ENCODE results near the gene KCNJ8.

The KCNJ8 gene

GRCh38 chr12:21725731-21726130 lies 48.8 kb downstream of the KCNJ8 start:
- Histone ChIP-seq H3K36me3 (ENCODE audit: control insufficient read depth in 5 of 5, insufficient read depth in 5 of 5, low read length in 5 of 5) (no peaks in the 10 kb centered on the region), H3K27ac (ENCODE audit: low read depth, low read length) (no peak overlapping the region), H3K4me1 (ENCODE audit: control insufficient read depth in 5 of 5, insufficient read depth in 5 of 5, low read length in 5 of 5) (peaks cover 0 to 2% (median 0%) of the 10 kb centered on the region in 5 donors), H3K9me3 (ENCODE audit: control insufficient read depth in 5 of 5, low read length in 5 of 5) (no peaks in the 10 kb centered on the region), H3K27me3 (ENCODE audit: control insufficient read depth in 5 of 5, insufficient read depth in 4 of 5, low read length in 5 of 5) (no peaks in the 10 kb centered on the region), H3K9ac (ENCODE audit: low read length in 5 of 5) (no peak overlapping the region), H3K4me3 (ENCODE audit: low read depth in 1 of 5, low read length in 5 of 5) (no peak overlapping the region)

- no peaks in the 10 kb centered on the region for H3K9me3 ChIP-seq (ENCODE audit: control insufficient read depth in 5 of 5, low read length in 5 of 5)
- no peaks in the 10 kb centered on the region for H3K27me3 ChIP-seq (ENCODE audit: control insufficient read depth in 5 of 5, insufficient read depth in 4 of 5, low read length in 5 of 5)
- no peak overlapping the region for H3K4me3 ChIP-seq (ENCODE audit: low read depth in 1 of 5, low read length in 5 of 5)
- peaks cover 0 to 9% (median 0%) of the 10 kb centered on the region in 5 donors for H3K4me1 ChIP-seq (ENCODE audit: control insufficient read depth in 5 of 5, insufficient read depth in 5 of 5, low read length in 5 of 5)
- H3K27ac ChIP-seq (ENCODE audit: low read depth, low read length): no peak overlapping the region
- no peak overlapping the region for H3K9ac ChIP-seq (ENCODE audit: low read length in 5 of 5)
- H3K36me3 ChIP-seq (ENCODE audit: control insufficient read depth in 5 of 5, insufficient read depth in 5 of 5, low read length in 5 of 5): no peaks in the 10 kb centered on the region
These were observed 55.4 kb downstream of the KCNJ8 start for GRCh38 chr12:21718944-21719650.

GRCh38 chr12:21718403-21718802 lies 56.1 kb downstream of the KCNJ8 start:
- Histone ChIP-seq H3K27ac (ENCODE audit: low read depth, low read length) (no peak overlapping the region), H3K36me3 (ENCODE audit: control insufficient read depth in 5 of 5, insufficient read depth in 5 of 5, low read length in 5 of 5) (no peaks in the 10 kb centered on the region), H3K27me3 (ENCODE audit: control insufficient read depth in 5 of 5, insufficient read depth in 4 of 5, low read length in 5 of 5) (no peaks in the 10 kb centered on the region), H3K4me1 (ENCODE audit: control insufficient read depth in 5 of 5, insufficient read depth in 5 of 5, low read length in 5 of 5) (peaks cover 0 to 9% (median 0%) of the 10 kb centered on the region in 5 donors), H3K9me3 (ENCODE audit: control insufficient read depth in 5 of 5, low read length in 5 of 5) (no peaks in the 10 kb centered on the region), H3K4me3 (ENCODE audit: low read depth in 1 of 5, low read length in 5 of 5) (no peak overlapping the region), H3K9ac (ENCODE audit: low read length in 5 of 5) (no peak overlapping the region)

- H3K4me3 ChIP-seq (ENCODE audit: low read depth in 1 of 5, low read length in 5 of 5): no peak overlapping the region
- H3K27ac ChIP-seq (ENCODE audit: low read depth, low read length): peak overlapping the region; percentile 12
- no peaks in the 10 kb centered on the region for H3K9me3 ChIP-seq (ENCODE audit: control insufficient read depth in 5 of 5, low read length in 5 of 5)
- peaks cover 0 to 9% (median 0%) of the 10 kb centered on the region in 5 donors for H3K4me1 ChIP-seq (ENCODE audit: control insufficient read depth in 5 of 5, insufficient read depth in 5 of 5, low read length in 5 of 5)
- H3K9ac ChIP-seq (ENCODE audit: low read length in 5 of 5): no peak overlapping the region
- no peaks in the 10 kb centered on the region for H3K27me3 ChIP-seq (ENCODE audit: control insufficient read depth in 5 of 5, insufficient read depth in 4 of 5, low read length in 5 of 5)
- no peaks in the 10 kb centered on the region for H3K36me3 ChIP-seq (ENCODE audit: control insufficient read depth in 5 of 5, insufficient read depth in 5 of 5, low read length in 5 of 5)
These were observed 56.7 kb downstream of the KCNJ8 start for GRCh38 chr12:21717767-21718166.

- H3K4me1 ChIP-seq (ENCODE audit: control insufficient read depth in 5 of 5, insufficient read depth in 5 of 5, low read length in 5 of 5): peaks cover 0 to 7% (median 2%) of the 10 kb centered on the region in 5 donors
- H3K27me3 ChIP-seq (ENCODE audit: control insufficient read depth in 5 of 5, insufficient read depth in 4 of 5, low read length in 5 of 5): no peaks in the 10 kb centered on the region
- H3K9me3 ChIP-seq (ENCODE audit: control insufficient read depth in 5 of 5, low read length in 5 of 5): no peaks in the 10 kb centered on the region
- H3K9ac ChIP-seq (ENCODE audit: low read length in 5 of 5): no peak overlapping the region
- H3K4me3 ChIP-seq (ENCODE audit: low read depth in 1 of 5, low read length in 5 of 5): no peak overlapping the region
- no peaks in the 10 kb centered on the region for H3K36me3 ChIP-seq (ENCODE audit: control insufficient read depth in 5 of 5, insufficient read depth in 5 of 5, low read length in 5 of 5)
- no peak overlapping the region for H3K27ac ChIP-seq (ENCODE audit: low read depth, low read length)
These were observed 59.1 kb downstream of the KCNJ8 start for GRCh38 chr12:21715386-21715785.

All from subcutaneous abdominal adipose tissue (tissue), 5 donors.